ENCODE data around the gene NSUN2. TPM values are rescaled to one million over a fixed set of nuclear protein-coding genes. Genes with fewer than 3 reads are reported as not detected.
"Not testable (repeated sequence)": the region's sequence is repeated elsewhere in the genome, so short reads cannot be mapped to it uniquely, and the experiment has no call there.

Gene NSUN2
- total RNA-seq, 1 experiment from 2014 or later: 90.7 TPM

DNA sequence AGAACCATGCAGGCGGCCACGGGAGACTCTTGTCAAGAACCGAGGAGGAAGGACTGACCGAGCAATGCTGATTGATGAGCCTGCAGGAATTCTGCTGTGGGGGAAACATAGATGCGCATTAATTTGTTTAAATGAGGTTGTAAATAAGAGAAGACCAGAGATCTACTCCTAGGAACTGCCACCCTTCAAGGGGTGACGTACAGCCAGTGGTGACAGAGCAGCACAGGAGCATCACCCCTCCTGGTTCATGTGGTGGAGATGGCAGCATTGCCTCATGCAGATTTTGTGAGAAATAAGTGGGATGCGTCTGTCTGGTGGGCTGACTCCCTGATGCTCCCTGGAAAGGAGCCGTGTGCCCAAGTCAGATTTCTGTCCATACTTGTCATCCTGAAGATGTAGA, 22.6 kb upstream of the NSUN2 start:
- CTCF ChIA-PET: no interaction called here

GRCh38 chr5:6652025-6652424, 19.2 kb upstream of the NSUN2 start:
- no peak for DNase-seq
- H3K9me3 Mint-ChIP-seq (ENCODE audit: low read depth, unreplicated experiment): peaks cover 13% of the 10 kb centered on the region
- peaks cover 16% of the 10 kb centered on the region for H3K36me3 Mint-ChIP-seq (ENCODE audit: insufficient read depth, unreplicated experiment)
- H3K27ac Mint-ChIP-seq (ENCODE audit: unreplicated experiment): no peak overlapping the region
- no peak overlapping the region for H3K4me3 Mint-ChIP-seq (ENCODE audit: low read depth, unreplicated experiment)
- H3K4me1 Mint-ChIP-seq (ENCODE audit: low read depth, unreplicated experiment): peaks cover 22% of the 10 kb centered on the region
- H3K27me3 Mint-ChIP-seq (ENCODE audit: unreplicated experiment): no peaks in the 10 kb centered on the region
- TF ChIP-seq CTCF (IDR thresholded peaks at IDR 0.05; ENCODE audit: unreplicated experiment): no peak
- intact Hi-C loops (cut with micrococcal nuclease; ENCODE audit: unreplicated experiment): no loop called here
- CTCF ChIA-PET: no interaction called here
- BruUV-seq (replicated peaks): no TSS peak

More for the DNA sequence above, 22.6 kb upstream of the NSUN2 start:
- BruUV-seq (replicated peaks): no TSS peak
- peaks cover 19% of the 10 kb centered on the region for H3K36me3 Mint-ChIP-seq (ENCODE audit: insufficient read depth, unreplicated experiment)
- no peaks in the 10 kb centered on the region for H3K4me1 Mint-ChIP-seq (ENCODE audit: low read depth, unreplicated experiment)
- no peak for TF ChIP-seq CTCF (IDR thresholded peaks at IDR 0.05; ENCODE audit: unreplicated experiment)
- no peak for DNase-seq
- H3K9me3 Mint-ChIP-seq (ENCODE audit: low read depth, unreplicated experiment): peaks cover 10% of the 10 kb centered on the region
- no peaks in the 10 kb centered on the region for H3K27me3 Mint-ChIP-seq (ENCODE audit: unreplicated experiment)
- no peak overlapping the region for H3K27ac Mint-ChIP-seq (ENCODE audit: unreplicated experiment)
- H3K4me3 Mint-ChIP-seq (ENCODE audit: low read depth, unreplicated experiment): no peak overlapping the region
- intact Hi-C loops (cut with micrococcal nuclease; ENCODE audit: unreplicated experiment): no loop called here

DNA sequence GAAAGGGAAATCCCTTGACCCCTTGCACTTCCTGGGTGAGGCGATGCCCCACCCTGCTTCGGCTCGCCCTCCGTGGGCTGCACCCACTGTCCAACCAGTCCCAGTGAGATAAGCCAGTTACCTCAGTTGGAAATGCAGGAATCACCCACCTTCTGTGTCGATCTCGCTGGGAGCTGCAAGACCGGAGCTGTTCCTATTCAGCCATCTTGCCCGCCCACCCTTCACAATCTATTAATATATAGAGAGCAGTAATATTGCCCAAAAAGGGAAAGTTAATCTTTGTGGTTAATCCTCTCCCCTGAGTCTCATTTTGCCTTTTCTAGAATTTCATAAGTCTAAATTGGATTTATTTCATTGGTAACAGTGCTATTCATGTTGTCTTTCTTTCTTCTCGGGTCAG, 16.8 kb upstream of the NSUN2 start:
- peak overlapping the region; percentile 47 for H3K4me3 Mint-ChIP-seq (ENCODE audit: low read depth, unreplicated experiment)
- peak; percentile 3 for DNase-seq
- H3K9me3 Mint-ChIP-seq (ENCODE audit: low read depth, unreplicated experiment): peaks cover 4% of the 10 kb centered on the region
- intact Hi-C loops (cut with micrococcal nuclease; ENCODE audit: unreplicated experiment): no loop called here
- TF ChIP-seq CTCF (IDR thresholded peaks at IDR 0.05; ENCODE audit: unreplicated experiment): no peak
- CTCF ChIA-PET: no interaction called here
- no peak overlapping the region for H3K27ac Mint-ChIP-seq (ENCODE audit: unreplicated experiment)
- no peaks in the 10 kb centered on the region for H3K36me3 Mint-ChIP-seq (ENCODE audit: insufficient read depth, unreplicated experiment)
- peaks cover 31% of the 10 kb centered on the region for H3K4me1 Mint-ChIP-seq (ENCODE audit: low read depth, unreplicated experiment)
- no TSS peak for BruUV-seq (replicated peaks)
- no peaks in the 10 kb centered on the region for H3K27me3 Mint-ChIP-seq (ENCODE audit: unreplicated experiment)

- no peak for TF ChIP-seq CTCF (IDR thresholded peaks at IDR 0.05; ENCODE audit: unreplicated experiment)
- no peaks in the 10 kb centered on the region for H3K36me3 Mint-ChIP-seq (ENCODE audit: insufficient read depth, unreplicated experiment)
- peak; percentile 29 for DNase-seq
- intact Hi-C loops (cut with micrococcal nuclease; ENCODE audit: unreplicated experiment): no loop called here
- peaks cover 31% of the 10 kb centered on the region for H3K4me1 Mint-ChIP-seq (ENCODE audit: low read depth, unreplicated experiment)
- CTCF ChIA-PET: no interaction called here
- no TSS peak for BruUV-seq (replicated peaks)
- no peak overlapping the region for H3K27ac Mint-ChIP-seq (ENCODE audit: unreplicated experiment)
- H3K4me3 Mint-ChIP-seq (ENCODE audit: low read depth, unreplicated experiment): peak overlapping the region; percentile 47
- H3K27me3 Mint-ChIP-seq (ENCODE audit: unreplicated experiment): no peaks in the 10 kb centered on the region
- peaks cover 4% of the 10 kb centered on the region for H3K9me3 Mint-ChIP-seq (ENCODE audit: low read depth, unreplicated experiment)
Observed at GRCh38 chr5:6649186-6649585, 16.3 kb upstream of the NSUN2 start.

- H3K36me3 Mint-ChIP-seq (ENCODE audit: insufficient read depth, unreplicated experiment); H3K4me3 Mint-ChIP-seq (ENCODE audit: low read depth, unreplicated experiment); H3K27me3 Mint-ChIP-seq (ENCODE audit: unreplicated experiment); H3K9me3 Mint-ChIP-seq (ENCODE audit: low read depth, unreplicated experiment); DNase-seq; CTCF ChIA-PET; intact Hi-C loops (cut with micrococcal nuclease; ENCODE audit: unreplicated experiment); BruUV-seq (replicated peaks); H3K27ac Mint-ChIP-seq (ENCODE audit: unreplicated experiment): not testable (repeated sequence)
- peaks cover 31% of the 10 kb centered on the region for H3K4me1 Mint-ChIP-seq (ENCODE audit: low read depth, unreplicated experiment)
Observed at GRCh38 chr5:6645571-6646362, 12.9 kb upstream of the NSUN2 start.
